Glomerular visceral epithelial cell (primary cell): Measurements from ENCODE around the gene GGN.
"Not testable (repeated sequence)": the region's sequence is repeated elsewhere in the genome, so short reads cannot be mapped to it uniquely, and the experiment has no call there.

ENCODE experiments used
- DNase-seq: peaks from one replicate; pipeline ENCODE4 v3.0.0-alpha.2; 2016; ENCODE audit errors: extremely low spot score

Gene GGN

GRCh38 chr19:38411898-38412297 is 24.1 kb upstream of the GGN start:
- DNase-seq: not testable (repeated sequence)

- no peak for DNase-seq
These were observed 23.3 kb upstream of the GGN start for GRCh38 chr19:38411041-38411712.

GRCh38 chr19:38410407-38410806 is 22.6 kb upstream of the GGN start:
- not testable (repeated sequence) for DNase-seq

- DNase-seq: no peak
These were observed 21.8 kb upstream of the GGN start for GRCh38 chr19:38409631-38410133.

- DNase-seq: no peak
These were observed 17.4 kb upstream of the GGN start for GRCh38 chr19:38405276-38405675.

GRCh38 chr19:38404858-38405257 is 17.0 kb upstream of the GGN start:
- DNase-seq: no peak

GRCh38 chr19:38402967-38403674 is 15.3 kb upstream of the GGN start, which contains the start of gene FAM98C:
TSS of gene FAM98C (plus strand) at chr19:38403093. CDS start at chr19:38403154, 61 bp downstream.
- peak; percentile 98 for DNase-seq

GRCh38 chr19:38402623-38402966 is 14.8 kb upstream of the GGN start:
- no peak for DNase-seq

- DNase-seq: peak; percentile 26
These were observed 13.3 kb upstream of the GGN start for GRCh38 chr19:38401148-38401547.

- DNase-seq: no peak
These were observed 12.5 kb upstream of the GGN start for GRCh38 chr19:38400361-38400760.

- no peak for DNase-seq
These were observed 11.7 kb upstream of the GGN start for GRCh38 chr19:38399537-38399936.

GRCh38 chr19:38399081-38399480 is 11.2 kb upstream of the GGN start:
- no peak for DNase-seq

- DNase-seq: no peak
These were observed 7.7 kb upstream of the GGN start for GRCh38 chr19:38395381-38396114.

GRCh38 chr19:38394488-38394887 is 6.7 kb upstream of the GGN start:
- no peak for DNase-seq

- peak; percentile 31 for DNase-seq
These were observed 5.0 kb upstream of the GGN start for GRCh38 chr19:38392707-38393308.

- DNase-seq: no peak
These were observed 4.2 kb upstream of the GGN start for GRCh38 chr19:38391911-38392464.

GRCh38 chr19:38389957-38390924 is 2.4 kb upstream of the GGN start:
- no peak for DNase-seq

GRCh38 chr19:38389101-38389925 is 1.5 kb upstream of the GGN start:
- DNase-seq: peak; percentile 76

GRCh38 chr19:38388349-38389100 is 691 bp upstream of the GGN start, which contains the start of gene SPRED3:
TSS of gene SPRED3 (plus strand) at chr19:38388697. CDS start at chr19:38390303, 1,606 bp downstream.
- peak; percentile 71 for DNase-seq
